Measurements from ENCODE around the gene RNU5B-1.

DNA sequence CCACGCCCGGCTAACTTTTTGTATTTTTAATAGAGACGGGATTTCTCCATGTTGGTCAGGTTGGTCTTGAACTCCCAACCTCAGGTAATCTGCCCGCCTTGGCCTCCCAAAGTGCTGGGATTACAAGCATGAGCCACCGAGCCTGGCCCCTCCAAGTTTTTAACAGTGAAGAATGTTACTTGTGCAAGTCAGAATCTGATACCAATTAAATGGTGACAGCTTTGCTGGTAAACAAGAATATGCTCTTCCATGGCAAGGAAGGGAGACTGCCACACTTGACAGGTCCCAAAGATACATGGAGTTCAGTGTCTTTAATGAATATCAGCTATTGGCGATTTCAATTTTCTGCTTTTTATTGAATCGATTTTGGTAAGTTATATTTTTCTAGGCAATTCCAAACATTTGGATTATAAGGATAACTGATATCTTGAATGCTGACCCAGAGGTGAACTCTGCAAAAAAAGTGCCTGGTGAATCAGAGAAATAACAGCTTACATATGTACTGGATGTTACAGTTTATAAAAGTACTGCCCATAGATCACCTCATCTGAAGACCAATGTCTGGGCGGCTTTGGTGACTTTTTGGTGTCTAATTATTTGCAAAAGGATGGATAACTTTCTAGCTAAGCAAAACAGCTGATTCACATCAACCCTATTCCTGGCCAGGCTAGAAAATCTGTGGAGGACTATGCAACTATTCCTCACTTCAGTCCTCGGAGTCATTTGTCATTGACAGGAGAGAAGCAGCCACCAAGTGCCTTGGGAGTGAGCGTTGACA is 19.0 kb upstream of the RNU5B-1 start:
- TF ChIP-seq, protein P1, sequence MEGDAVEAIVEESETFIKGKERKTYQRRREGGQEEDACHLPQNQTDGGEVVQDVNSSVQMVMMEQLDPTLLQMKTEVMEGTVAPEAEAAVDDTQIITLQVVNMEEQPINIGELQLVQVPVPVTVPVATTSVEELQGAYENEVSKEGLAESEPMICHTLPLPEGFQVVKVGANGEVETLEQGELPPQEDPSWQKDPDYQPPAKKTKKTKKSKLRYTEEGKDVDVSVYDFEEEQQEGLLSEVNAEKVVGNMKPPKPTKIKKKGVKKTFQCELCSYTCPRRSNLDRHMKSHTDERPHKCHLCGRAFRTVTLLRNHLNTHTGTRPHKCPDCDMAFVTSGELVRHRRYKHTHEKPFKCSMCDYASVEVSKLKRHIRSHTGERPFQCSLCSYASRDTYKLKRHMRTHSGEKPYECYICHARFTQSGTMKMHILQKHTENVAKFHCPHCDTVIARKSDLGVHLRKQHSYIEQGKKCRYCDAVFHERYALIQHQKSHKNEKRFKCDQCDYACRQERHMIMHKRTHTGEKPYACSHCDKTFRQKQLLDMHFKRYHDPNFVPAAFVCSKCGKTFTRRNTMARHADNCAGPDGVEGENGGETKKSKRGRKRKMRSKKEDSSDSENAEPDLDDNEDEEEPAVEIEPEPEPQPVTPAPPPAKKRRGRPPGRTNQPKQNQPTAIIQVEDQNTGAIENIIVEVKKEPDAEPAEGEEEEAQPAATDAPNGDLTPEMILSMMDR (IDR thresholded peaks at IDR 0.05; ENCODE audit: control extremely low read depth in 1 of 3, insufficient read depth in 1 of 3, low read depth in 1 of 3, low read length in 3 of 3): no peak
- no peak for TF ChIP-seq EP300 (IDR thresholded peaks at IDR 0.05; ENCODE audit: borderline replicate concordance in 1 of 2, low read depth in 2 of 2, low read length in 2 of 2)
- TF ChIP-seq, protein P2, sequence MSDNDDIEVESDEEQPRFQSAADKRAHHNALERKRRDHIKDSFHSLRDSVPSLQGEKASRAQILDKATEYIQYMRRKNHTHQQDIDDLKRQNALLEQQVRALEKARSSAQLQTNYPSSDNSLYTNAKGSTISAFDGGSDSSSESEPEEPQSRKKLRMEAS (IDR thresholded peaks at IDR 0.05): no peak
- no peak for TF ChIP-seq SUZ12 (IDR thresholded peaks at IDR 0.05; ENCODE audit: low read length)
- no peak for TF ChIP-seq EGR1 (IDR thresholded peaks at IDR 0.05; ENCODE audit: borderline replicate concordance, low read depth, low read length)
- no peak for TF ChIP-seq SP1 (IDR thresholded peaks at IDR 0.05; ENCODE audit: low read depth, low read length)
- TF ChIP-seq POLR2A (IDR thresholded peaks at IDR 0.05; ENCODE audit: control extremely low read depth in 1 of 2, low read depth in 2 of 2, low read length in 2 of 2): peak in 1 of 2 experiments; percentile 1; a peak in 1 of 3 replicates
- TF ChIP-seq POLR2AphosphoS5 (IDR thresholded peaks at IDR 0.05; ENCODE audit: low read depth, low read length): no peak
- no peak for TF ChIP-seq HDAC2 (IDR thresholded peaks at IDR 0.05; ENCODE audit: borderline replicate concordance in 1 of 2, low read depth in 2 of 2, low read length in 2 of 2)
- TF ChIP-seq RAD21 (IDR thresholded peaks at IDR 0.05 in 1 of 2, conservative IDR thresholded peaks at IDR 0.05 in 1 of 2; ENCODE audit: low read depth in 2 of 2, low read length in 2 of 2): no peak
- TF ChIP-seq RBBP5 (IDR thresholded peaks at IDR 0.05; ENCODE audit: borderline replicate concordance, low read depth, low read length): no peak
- no peak for TF ChIP-seq CHD1 (IDR thresholded peaks at IDR 0.05; ENCODE audit: low read depth, low read length)
